Measurements from ENCODE around the gene TTLL7.
A peak's percentile ranks its signal among the peaks of the same experiment; 100 is the strongest.
"Not testable (repeated sequence)": the region's sequence is repeated elsewhere in the genome, so short reads cannot be mapped to it uniquely, and the experiment has no call there.

Gene TTLL7

GRCh38 chr1:83929184-83929583, 69.7 kb downstream of the TTLL7 start:
- no peak for FAIRE-seq

GRCh38 chr1:83928396-83928795, 70.5 kb downstream of the TTLL7 start:
- no peak for FAIRE-seq

DNA sequence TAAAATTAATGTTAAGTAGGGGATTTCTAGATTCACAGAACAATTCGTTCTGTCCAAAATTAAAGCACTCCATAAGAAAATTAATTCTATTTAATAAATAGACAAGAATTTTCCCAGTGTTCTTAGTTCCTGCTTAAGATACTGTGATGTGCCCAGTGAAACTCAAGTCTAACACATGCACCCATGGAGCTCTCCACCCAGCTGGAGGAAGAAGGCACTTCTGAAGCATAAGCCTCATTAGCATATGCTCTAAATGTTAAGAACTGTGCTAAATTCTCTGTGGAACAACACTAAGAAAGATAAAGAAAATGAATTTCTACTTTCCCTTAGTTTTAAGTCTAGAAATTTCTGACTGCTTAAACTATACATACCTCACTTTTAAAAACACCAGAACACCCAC, 71.2 kb downstream of the TTLL7 start:
- no peak for FAIRE-seq

GRCh38 chr1:83927061-83927460, 71.9 kb downstream of the TTLL7 start:
- FAIRE-seq: no peak

DNA sequence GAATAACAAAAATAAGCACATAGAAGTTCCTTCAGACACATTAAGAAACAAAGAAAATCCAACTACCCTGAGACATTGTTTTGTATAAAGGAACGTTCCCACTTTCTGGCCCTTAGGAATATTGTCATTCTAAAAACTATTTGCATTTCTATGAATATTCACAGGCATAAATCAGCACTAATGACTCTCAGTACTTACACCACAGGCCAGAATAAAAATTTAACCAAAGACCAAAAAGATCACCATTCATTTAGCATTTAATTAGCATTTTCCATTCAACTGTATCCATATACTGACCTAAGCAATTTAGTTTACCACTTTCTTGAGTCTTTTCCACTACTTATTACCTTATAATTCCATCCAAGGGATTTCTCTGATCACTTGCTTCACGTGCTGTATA, 75.4 kb downstream of the TTLL7 start:
- FAIRE-seq: no peak

GRCh38 chr1:83922431-83922830, 76.5 kb downstream of the TTLL7 start:
- FAIRE-seq: no peak

- no peak for FAIRE-seq
These were observed 78.6 kb downstream of the TTLL7 start for GRCh38 chr1:83920320-83920719.

GRCh38 chr1:83919872-83920271, 79.1 kb downstream of the TTLL7 start:
- no peak for FAIRE-seq

GRCh38 chr1:83918688-83919285, 80.1 kb downstream of the TTLL7 start:
- no peak for FAIRE-seq

GRCh38 chr1:83917959-83918358, 81.0 kb downstream of the TTLL7 start:
- no peak for FAIRE-seq

GRCh38 chr1:83916094-83916493, 82.8 kb downstream of the TTLL7 start:
- not testable (repeated sequence) for FAIRE-seq

DNA sequence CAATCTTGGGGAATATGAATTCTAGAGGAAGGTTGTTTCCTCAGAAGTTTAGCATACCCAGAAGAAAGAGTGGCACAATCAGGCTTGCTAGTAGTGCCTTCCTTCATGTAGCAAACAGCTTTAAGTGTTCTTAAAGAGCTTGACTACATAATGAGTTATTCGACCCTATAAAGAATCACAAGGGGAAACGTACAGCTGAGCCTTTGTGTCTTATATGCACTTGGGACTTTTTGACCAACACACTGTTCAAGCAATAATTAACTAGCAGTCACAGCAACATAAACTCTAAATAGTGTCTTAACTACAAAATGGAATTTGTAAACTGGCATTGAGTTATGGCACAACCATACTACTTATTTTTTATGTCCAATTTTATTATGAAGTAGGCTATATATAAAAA, 86.1 kb downstream of the TTLL7 start:
- no peak for FAIRE-seq

DNA sequence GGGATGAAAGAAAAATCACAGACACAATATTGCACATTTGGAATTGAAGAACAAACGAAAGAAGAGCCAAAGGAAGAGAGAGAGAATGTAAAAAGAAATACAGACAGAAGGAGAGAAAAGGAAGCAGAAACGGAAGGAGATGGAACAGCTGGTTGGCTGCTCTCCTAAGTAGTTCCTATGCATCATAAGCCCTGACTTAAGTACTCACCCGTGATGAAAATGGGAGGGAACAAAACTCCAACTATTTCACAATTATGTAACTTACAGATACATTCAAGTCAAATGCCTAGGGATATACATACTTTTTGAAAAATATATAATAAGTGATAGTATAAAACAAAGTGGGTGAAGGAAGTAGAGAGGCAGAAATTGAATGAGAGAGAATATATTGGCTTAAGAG, 88.5 kb downstream of the TTLL7 start:
- no peak for FAIRE-seq

GRCh38 chr1:83909687-83910086, 89.2 kb downstream of the TTLL7 start:
- no peak for FAIRE-seq

DNA sequence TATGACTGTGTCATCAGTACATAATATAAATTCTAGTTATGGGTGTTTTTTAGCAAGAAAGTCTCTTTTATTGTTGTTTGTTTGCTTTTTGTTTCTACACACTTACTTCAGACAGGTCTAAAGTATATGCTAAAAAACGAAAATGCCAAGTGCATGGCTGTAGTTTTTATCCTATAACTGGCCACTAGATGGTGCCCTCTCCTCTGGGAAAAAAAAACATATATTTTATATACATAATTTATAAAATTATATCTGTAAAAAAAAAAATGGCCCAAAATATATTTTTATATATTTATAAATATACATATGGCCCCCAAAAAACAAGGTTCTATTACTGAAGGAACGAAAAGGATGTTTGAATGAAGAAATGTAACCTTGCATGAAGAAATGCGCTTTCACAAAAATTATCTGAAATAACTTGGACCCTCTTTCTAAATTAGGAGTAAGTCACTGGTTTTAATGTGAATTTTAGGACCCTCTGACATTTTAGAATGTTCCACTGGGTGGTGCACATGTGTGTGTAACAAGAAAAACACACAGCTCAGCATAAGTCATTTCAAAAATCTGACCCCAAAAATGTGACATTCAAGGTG, 93.5 kb downstream of the TTLL7 start:
- peak; percentile 89 for FAIRE-seq

- no peak for FAIRE-seq
These were observed 97.3 kb downstream of the TTLL7 start for GRCh38 chr1:83901547-83902155.

- no peak for FAIRE-seq
These were observed 98.4 kb downstream of the TTLL7 start for GRCh38 chr1:83900524-83900923.

DNA sequence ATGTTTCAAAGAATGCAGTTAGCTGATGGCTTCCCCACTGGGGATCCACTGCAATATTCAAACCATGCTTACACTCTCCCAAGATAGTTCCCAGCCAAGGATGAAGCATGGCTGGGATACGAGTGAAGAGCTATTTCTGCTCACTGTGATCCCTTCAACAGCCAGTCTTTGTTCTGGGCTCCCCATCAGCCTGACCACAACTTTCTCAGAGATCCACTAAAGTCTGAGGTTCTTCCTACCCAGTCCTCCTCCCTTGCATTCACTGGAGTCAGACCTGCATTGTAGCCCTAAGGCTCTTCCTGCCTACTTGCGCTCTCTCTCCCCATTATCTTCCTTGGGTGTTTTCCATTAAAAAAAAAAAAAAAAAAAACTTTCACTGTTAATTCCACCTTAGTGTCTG, 101.4 kb downstream of the TTLL7 start:
- no peak for FAIRE-seq

DNA sequence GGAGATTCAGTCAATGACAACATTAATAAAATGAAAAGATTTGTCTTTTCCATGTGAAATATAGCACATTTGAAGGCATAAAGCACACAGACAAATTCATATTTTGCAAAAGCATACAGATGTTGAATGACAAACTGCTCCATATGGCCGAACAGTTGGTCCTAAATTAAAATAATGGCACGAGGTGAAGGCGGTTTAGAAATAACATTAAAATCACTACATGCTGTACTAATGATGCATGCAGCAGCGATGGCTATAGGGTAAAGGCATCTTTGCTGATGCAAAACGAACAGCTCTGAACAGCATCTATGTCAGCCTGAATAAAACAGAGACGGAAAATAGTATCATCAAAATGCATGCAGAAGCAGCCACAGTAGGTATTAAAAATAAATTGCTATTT, 102.6 kb downstream of the TTLL7 start:
- FAIRE-seq: no peak

DNA sequence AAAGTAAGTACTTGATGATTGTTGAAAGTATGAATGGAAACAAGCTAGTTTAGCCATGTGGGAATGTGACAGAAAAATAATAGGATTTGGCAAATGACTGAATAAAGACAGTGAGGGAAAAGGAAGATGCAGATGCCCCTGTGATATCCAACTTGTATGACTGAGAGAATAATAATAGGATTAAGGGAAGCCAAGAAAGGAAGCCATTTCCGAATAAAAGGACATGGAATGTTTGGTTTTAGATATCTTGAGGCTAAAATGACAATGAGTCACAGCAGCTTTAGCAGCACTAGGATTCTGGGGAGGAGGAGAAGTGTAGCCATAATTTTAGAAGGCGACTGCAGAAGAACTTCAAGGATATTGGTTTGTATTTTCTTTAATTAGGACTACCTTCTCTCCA, 109.2 kb downstream of the TTLL7 start:
- no peak for FAIRE-seq

GRCh38 chr1:83887483-83887882, 111.4 kb downstream of the TTLL7 start:
- FAIRE-seq: no peak

DNA sequence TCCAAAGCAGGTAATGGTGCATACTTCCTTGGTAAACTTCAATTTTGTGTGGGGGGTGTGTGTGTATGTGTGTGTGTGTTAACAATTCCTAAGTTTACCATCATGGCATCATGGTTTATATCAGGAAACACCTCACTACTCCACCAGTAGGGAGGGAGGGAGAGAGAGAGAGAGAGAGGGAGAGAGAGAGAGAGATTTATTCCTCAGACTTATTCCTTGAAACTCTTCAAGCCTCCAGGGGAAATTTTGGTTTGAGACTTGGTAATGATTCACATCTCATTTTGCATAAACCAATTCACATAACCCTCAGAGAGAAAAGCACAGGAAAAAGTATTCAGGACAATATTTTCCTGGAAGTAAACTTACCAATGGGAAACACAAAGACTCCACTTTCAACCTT, 115.0 kb downstream of the TTLL7 start:
- no peak for FAIRE-seq

- no peak for FAIRE-seq
These were observed 116.0 kb downstream of the TTLL7 start for GRCh38 chr1:83882906-83883305.

- FAIRE-seq: no peak
These were observed 126.4 kb downstream of the TTLL7 start for GRCh38 chr1:83872515-83872914.

GRCh38 chr1:83864991-83865390, 133.9 kb downstream of the TTLL7 start:
- no peak for FAIRE-seq

Measured in G401.6 (cell line).